ENCODE measurements around the gene KRT82.

KRT82 gene

DNA sequence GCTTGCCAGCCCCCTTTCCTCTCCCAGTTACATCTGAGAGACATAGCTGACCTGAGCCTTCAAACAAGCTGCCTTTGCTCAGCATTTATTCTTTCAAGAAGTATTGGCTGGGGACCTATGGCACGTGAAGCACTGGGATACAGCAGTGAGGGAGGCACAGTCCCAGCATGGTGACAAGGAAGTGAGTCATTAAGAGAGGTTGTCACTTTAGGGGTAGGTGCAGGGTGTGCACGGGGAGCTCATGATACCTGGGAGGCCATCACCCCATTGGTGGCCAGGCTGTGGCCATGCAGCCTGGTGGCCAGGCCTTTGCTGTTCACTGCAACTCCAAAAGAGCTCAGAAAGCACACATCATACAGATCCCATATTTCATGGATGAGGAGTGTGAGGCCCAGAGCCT, 33.7 kb upstream of the KRT82 start:
- DNase-seq (ENCODE audit: low spot score): no peak
- Mint-ChIP-seq H3K4me1 (ENCODE audit: low read depth) (no peaks in the 10 kb centered on the region), H3K9me3 (no peaks in the 10 kb centered on the region), H3K27ac (no peak overlapping the region), H3K4me3 (no peak overlapping the region), H3K27me3 (ENCODE audit: low read depth) (peaks cover 9% of the 10 kb centered on the region), H3K36me3 (ENCODE audit: low read depth) (no peaks in the 10 kb centered on the region)

DNA sequence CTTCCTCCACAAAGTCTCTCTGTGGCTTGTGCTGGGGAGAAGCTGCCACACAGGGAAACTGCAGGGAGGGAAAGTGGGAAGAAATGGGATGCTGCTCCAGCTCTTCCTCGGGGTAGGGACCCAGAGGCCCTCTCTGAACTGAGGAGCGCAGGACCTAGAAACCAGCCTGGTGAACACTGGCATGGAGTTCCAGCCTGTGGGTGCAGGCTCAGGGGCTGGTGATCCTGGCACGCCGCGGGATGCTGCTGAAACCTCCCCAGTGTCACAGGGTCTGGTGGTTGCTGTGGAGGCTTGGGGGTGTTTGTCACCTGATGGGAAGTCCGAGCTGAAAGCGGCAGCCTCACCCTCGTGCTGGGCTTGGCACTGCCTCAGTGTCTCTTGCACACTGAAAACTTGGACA, 33.3 kb upstream of the KRT82 start:
- no peak overlapping the region for H3K4me3 Mint-ChIP-seq
- H3K9me3 Mint-ChIP-seq: no peaks in the 10 kb centered on the region
- DNase-seq (ENCODE audit: low spot score): no peak
- H3K4me1 Mint-ChIP-seq (ENCODE audit: low read depth): no peaks in the 10 kb centered on the region
- H3K27me3 Mint-ChIP-seq (ENCODE audit: low read depth): peaks cover 9% of the 10 kb centered on the region
- H3K27ac Mint-ChIP-seq: no peak overlapping the region
- H3K36me3 Mint-ChIP-seq (ENCODE audit: low read depth): no peaks in the 10 kb centered on the region

DNA sequence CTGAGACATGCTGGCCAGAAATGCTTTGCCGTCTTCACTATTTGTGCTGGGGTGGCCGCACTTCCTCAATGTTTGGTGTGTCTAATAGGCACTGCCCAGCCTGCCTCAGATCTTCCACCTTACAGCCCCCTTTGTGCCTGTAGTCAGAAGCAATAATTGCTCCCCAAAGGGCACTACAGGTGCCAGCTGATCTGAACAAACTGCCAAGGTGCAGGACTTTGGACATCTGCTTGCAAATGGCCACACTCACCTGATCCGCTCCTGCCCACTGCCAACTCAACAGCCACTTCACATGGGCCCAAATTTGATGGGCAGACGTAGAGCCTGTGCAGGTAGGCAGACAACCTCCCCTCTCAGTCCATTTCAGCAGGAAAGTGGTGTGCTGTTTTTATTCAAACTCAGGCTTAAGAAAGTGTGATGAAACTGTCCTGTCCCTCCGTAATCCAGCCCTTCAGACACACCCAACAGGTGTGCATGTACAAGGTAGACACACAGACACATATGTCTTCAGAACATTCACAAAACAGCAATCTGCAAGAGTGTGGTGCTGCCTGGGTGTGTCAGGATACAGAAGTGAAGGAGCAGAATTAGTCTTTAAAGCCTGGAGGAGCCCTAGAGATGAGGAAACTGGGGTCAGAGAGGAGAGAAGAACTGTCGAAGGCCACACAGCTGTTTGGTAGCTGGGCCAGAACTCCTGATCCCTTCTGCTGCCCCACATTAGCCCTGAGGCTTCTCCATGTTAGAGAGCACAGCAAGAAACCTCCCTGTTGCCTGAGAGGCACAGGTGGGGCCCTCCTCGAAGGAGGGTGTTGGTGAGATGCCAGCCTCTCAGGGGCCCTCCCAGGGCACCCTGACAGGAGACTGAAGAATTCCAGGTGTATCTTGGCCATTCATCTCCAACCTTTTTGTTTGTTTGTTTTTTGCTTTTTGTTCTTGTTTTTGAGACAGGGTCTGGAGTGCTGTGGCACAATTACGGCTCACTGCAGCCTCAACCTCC, 32.5 kb upstream of the KRT82 start:
- no peak overlapping the region for H3K4me3 Mint-ChIP-seq
- no peaks in the 10 kb centered on the region for H3K9me3 Mint-ChIP-seq
- H3K27me3 Mint-ChIP-seq (ENCODE audit: low read depth): peaks cover 9% of the 10 kb centered on the region
- DNase-seq (ENCODE audit: low spot score): no peak
- H3K36me3 Mint-ChIP-seq (ENCODE audit: low read depth): no peaks in the 10 kb centered on the region
- no peak overlapping the region for H3K27ac Mint-ChIP-seq
- H3K4me1 Mint-ChIP-seq (ENCODE audit: low read depth): no peaks in the 10 kb centered on the region

DNA sequence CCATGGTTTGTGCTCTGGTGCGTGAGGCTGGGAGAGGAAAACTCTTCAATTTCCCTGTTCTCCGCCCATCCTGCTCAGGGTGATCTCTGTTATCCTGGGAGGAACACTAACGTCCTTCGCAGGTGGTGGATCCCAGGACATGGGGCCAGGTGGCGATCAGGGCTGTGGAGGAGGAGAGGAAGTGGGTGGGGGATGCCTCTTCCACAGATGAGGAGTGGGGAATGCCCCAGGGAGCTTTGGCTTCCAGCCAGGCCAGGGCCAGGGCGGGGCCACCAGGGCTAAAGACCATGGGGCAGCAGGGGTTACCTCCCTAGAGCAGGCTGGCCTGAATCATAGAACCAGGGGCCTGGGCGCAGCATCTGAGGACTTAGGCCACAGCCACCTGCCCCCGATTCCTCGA, 31.4 kb upstream of the KRT82 start:
- H3K36me3 Mint-ChIP-seq (ENCODE audit: low read depth): no peaks in the 10 kb centered on the region
- H3K27ac Mint-ChIP-seq: no peak overlapping the region
- DNase-seq (ENCODE audit: low spot score): no peak
- peaks cover 7% of the 10 kb centered on the region for H3K27me3 Mint-ChIP-seq (ENCODE audit: low read depth)
- no peak overlapping the region for H3K4me3 Mint-ChIP-seq
- H3K4me1 Mint-ChIP-seq (ENCODE audit: low read depth): no peaks in the 10 kb centered on the region
- H3K9me3 Mint-ChIP-seq: no peaks in the 10 kb centered on the region

DNA sequence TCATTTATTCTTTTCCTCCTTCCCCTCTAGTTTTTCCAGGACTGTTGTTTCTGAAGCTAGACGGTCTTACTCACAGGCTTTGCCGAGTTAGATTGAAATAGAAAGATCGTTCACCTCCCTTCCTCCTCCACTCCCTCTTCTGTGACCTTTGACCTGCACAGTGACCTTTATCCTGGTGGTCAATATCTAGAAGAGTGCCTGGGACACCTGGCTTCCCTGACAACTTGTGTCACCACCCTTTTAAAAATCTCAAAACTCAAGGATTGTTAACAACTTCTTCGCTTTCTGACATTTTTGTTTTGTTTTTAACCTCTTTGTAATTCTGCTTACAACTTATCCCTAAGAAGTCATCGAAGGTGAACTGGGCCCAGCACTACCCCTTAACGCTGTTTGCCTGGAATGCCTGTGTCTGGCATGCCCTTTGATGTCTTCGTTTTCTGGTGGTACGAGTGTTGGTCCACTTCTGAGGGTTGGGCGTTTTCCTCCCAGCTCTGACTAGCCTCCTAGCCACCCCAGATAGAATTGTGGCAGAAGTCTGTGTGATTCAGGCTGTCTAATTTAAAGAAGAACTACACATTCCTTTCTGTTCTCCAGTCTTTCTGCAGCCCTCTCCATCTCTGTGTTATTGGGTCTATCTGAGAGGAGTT, 30.8 kb upstream of the KRT82 start:
- H3K27me3 Mint-ChIP-seq (ENCODE audit: low read depth): peaks cover 3% of the 10 kb centered on the region
- H3K27ac Mint-ChIP-seq: no peak overlapping the region

DNA sequence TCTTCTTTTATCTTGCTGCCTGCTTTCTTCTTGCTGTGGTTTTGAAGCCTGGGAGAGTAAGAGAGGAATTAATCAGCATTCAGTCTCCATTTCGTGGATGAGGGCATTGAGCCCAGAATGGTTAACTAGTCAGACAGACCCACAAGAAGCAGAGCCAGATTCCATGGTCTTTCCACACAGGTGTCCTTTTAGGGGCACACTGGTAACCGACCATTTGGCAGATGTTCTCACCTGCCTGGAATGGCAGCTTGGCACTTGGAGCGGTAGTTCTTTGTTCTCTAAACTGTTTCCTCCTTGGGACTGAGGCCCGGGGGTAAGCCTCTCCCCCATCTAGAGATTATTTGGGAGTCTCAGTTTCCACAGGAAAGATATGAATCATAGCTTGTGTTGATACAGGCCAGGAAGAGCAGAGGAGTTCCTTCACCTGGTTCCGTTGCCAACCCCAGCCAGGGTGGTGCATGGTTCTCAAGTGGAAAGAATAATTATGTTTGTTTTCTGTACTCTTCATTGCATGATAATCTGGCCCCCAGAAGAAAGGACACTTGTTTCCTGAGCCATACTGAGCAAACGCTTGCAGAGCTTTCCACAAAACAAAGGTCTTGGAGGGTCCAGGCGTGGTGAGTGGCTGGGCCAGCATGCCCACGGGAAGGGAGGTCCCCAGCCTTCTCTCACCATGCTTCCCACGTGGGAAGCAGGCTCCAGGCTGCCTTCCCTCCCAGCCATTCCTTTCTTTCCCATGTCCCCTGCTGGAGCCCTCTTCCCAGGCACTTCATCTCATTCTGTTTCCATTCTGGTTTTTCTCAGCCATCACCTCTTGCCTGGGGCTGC, 30.1 kb upstream of the KRT82 start:
- H3K27me3 Mint-ChIP-seq (ENCODE audit: low read depth): peaks cover 1% of the 10 kb centered on the region
- H3K36me3 Mint-ChIP-seq (ENCODE audit: low read depth): no peaks in the 10 kb centered on the region
- no peak for DNase-seq (ENCODE audit: low spot score)
- no peak overlapping the region for H3K27ac Mint-ChIP-seq
- no peaks in the 10 kb centered on the region for H3K4me1 Mint-ChIP-seq (ENCODE audit: low read depth)
- no peaks in the 10 kb centered on the region for H3K9me3 Mint-ChIP-seq
- H3K4me3 Mint-ChIP-seq: no peak overlapping the region

More for the DNA sequence above, 30.8 kb upstream of the KRT82 start:
- Mint-ChIP-seq H3K36me3 (ENCODE audit: low read depth) (no peaks in the 10 kb centered on the region), H3K9me3 (no peaks in the 10 kb centered on the region), H3K4me1 (ENCODE audit: low read depth) (no peaks in the 10 kb centered on the region), H3K4me3 (no peak overlapping the region)
- no peak for DNase-seq (ENCODE audit: low spot score)

DNA sequence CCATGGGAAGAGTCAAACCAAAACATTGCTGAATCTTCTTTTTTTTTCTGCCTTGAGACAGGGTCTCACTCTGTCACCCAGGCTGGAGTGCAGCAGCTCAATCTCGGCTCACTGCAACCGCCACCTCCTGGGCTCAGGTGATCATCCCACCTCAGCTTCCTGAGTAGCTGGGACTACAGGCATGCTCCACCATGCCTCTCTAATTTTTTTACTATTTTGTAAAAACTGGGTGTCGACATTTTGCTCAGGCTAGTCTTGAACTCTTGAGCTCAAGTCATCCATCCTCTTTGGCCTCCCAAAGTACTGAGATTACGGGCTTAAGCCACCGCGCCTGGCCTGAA, 29.5 kb upstream of the KRT82 start:
- H3K4me1 Mint-ChIP-seq (ENCODE audit: low read depth): no peaks in the 10 kb centered on the region
- no peaks in the 10 kb centered on the region for H3K27me3 Mint-ChIP-seq (ENCODE audit: low read depth)
- H3K36me3 Mint-ChIP-seq (ENCODE audit: low read depth): no peaks in the 10 kb centered on the region
- no peak for DNase-seq (ENCODE audit: low spot score)
- no peak overlapping the region for H3K4me3 Mint-ChIP-seq
- H3K27ac Mint-ChIP-seq: no peak overlapping the region
- H3K9me3 Mint-ChIP-seq: no peaks in the 10 kb centered on the region

DNA sequence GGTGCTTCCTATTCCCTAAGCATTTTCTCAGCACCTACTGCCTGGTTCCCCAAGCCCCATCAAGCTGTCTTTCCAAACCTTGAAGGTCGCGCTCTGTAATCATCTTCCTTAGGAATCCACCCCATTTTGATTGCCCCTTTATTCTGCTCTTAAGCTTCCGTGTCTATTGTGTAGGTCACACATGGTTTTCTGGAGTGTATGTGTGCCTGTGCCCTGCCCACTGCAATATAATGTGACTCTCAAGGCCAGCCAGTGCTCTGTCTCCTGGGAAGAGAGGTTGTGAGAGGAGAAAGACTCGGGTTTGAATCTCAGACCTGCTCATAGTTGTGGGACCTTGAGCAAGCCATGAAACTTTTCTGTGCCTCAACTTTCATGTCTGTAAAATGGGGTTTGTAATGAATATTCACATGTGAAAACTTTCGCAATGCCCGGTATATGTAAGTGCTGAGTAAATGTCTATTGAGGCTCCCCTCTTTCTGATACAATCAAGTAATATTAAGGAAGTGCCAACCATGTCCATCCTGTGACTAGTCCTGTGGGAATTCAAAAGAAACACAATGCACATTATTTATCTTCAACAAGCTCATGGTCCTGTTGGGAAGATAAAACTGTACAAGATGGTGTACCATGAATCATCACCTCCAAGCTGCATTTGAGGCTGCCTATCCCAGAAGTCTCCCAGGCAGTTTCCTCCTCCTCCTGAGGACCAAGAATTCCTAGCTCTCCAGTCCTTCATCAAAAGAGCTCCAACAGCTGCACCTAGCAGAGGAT, 28.8 kb upstream of the KRT82 start:
- Mint-ChIP-seq H3K27ac (no peak overlapping the region), H3K36me3 (ENCODE audit: low read depth) (no peaks in the 10 kb centered on the region), H3K4me3 (no peak overlapping the region), H3K9me3 (no peaks in the 10 kb centered on the region), H3K4me1 (ENCODE audit: low read depth) (no peaks in the 10 kb centered on the region), H3K27me3 (ENCODE audit: low read depth) (no peaks in the 10 kb centered on the region)
- DNase-seq (ENCODE audit: low spot score): no peak

DNA sequence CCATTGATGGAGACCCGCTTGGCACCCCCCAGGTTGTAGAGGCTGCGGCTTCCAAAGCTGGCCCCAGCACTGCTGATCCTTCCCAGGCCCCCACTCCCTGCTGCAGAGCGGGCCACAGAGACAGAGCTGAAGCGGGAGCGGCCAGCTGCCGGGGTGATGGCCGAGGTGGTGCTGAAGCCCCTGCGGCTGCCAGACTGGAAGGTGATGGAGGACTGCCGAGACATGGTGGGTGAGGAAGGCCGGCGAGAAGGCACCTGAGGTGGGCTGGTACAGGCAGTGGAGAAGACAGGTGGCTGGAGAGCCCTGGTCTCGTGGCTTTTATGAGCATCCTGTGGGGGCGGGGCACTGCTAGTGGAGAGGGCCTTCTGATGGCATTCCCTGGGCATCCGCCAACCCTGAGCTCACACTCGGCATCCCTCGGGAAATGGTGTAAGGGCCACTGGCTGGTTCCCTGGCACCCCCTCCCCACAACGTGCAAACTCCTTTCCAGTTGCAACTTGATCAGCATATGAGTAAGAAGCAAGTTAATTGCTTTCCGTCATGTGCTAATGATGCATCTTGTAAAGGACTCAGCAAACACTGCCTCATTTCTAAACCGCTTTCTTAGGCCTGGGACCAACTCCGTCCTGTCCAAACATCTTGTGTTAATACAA, 28.1 kb upstream of the KRT82 start, which contains the start of gene KRT75:
KRT75 (minus strand) TSS at position 291 of the 653 bp plus-strand sequence; CDS start at position 224, 67 bp downstream.
- Mint-ChIP-seq H3K4me3 (no peak within 1 kb of the TSS), H3K27ac (no peak within 1 kb of the TSS), H3K4me1 (ENCODE audit: low read depth) (no peaks in the 10 kb centered on the region), H3K9me3 (no peaks in the 10 kb centered on the region), H3K36me3 (ENCODE audit: low read depth) (no peaks in the 10 kb centered on the region), H3K27me3 (ENCODE audit: low read depth) (no peaks in the 10 kb centered on the region)
- DNase-seq (ENCODE audit: low spot score): no peak

DNA sequence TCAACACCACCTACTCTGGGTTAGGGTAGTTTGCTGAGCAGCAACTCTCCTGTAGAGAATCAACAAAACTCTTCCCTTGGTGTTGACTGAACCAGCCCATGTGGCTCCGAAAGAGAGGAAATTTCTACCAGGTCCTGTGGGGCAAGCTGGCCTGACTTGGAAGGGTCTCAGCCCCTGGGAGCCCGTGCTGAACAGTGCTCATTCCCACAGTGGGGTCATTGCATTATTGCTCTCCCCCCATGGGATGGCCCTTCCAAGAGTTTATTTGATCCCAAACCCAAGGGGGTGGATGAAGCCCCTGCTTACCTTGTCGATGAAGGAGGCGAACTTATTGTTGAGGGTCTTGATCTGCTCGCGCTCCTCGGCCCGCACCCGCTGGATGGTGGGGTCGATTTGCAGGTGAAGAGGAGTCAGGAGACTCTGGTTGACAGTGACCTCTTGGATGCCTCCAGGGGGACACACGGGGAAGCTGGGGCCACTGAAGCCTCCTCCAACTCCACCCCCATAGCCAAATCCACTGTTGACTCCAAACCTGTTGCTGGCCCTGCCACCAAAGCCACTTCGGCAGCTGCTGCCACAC, 27.5 kb upstream of the KRT82 start:
- DNase-seq (ENCODE audit: low spot score): no peak
- no peaks in the 10 kb centered on the region for H3K36me3 Mint-ChIP-seq (ENCODE audit: low read depth)
- H3K9me3 Mint-ChIP-seq: no peaks in the 10 kb centered on the region
- H3K4me1 Mint-ChIP-seq (ENCODE audit: low read depth): no peaks in the 10 kb centered on the region
- no peak overlapping the region for H3K4me3 Mint-ChIP-seq
- peaks cover 5% of the 10 kb centered on the region for H3K27me3 Mint-ChIP-seq (ENCODE audit: low read depth)
- H3K27ac Mint-ChIP-seq: no peak overlapping the region

DNA sequence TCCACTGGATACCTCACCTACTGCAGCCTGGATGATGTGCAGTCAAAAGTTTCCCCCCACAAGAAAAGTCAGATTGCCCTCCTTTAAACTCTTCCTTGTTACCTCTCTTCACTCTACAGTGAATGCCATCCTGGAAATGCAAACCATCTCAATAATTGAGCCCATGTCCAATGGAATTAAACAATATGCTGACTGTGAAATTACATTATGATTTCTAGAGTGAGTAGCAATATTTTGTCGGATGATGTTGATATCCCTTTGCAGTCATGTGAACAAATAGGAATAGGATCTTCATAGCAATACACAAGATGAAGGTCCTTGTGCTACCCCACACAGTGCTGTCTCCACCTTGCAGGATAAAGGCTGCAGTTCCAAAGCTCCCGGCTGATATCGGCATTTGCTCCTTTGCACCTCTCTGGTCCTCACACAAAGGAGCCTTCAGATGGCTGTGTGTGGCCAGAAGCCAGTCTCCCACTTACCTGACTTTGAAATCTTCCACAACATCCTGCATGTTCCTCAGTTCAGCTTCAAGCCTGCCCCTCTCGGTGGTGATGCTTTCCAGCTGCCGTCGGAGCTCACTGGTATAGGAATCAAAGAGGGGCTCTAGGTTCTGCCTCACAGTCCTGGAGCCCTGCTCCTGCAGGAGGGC, 26.5 kb upstream of the KRT82 start:
- no peak for DNase-seq (ENCODE audit: low spot score)
- Mint-ChIP-seq H3K9me3 (no peaks in the 10 kb centered on the region), H3K27ac (no peak overlapping the region), H3K4me3 (no peak overlapping the region), H3K36me3 (ENCODE audit: low read depth) (no peaks in the 10 kb centered on the region), H3K27me3 (ENCODE audit: low read depth) (peaks cover 7% of the 10 kb centered on the region), H3K4me1 (ENCODE audit: low read depth) (no peaks in the 10 kb centered on the region)

DNA sequence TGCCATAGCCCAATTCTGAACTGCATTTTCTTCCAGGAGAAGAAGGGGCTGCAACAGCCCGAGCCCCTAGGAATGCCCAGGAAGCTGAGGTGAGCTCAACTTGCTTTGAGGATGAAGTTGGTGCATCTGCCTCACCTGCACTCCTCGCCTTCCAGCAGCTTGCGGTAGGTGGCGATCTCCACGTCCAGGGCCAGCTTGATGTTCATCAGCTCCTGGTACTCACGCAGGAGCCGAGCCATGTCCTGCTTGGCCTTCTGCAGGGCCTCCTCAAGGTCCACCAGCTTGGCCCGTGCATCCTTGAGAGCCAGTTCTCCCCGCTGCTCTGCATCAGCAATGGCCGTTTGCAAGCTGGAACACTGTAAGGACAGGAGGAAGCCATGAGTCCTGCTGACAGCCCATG, 22.0 kb upstream of the KRT82 start:
- no peak overlapping the region for H3K4me3 Mint-ChIP-seq
- H3K27ac Mint-ChIP-seq: no peak overlapping the region
- no peaks in the 10 kb centered on the region for H3K36me3 Mint-ChIP-seq (ENCODE audit: low read depth)
- no peak for DNase-seq (ENCODE audit: low spot score)
- H3K27me3 Mint-ChIP-seq (ENCODE audit: low read depth): peaks cover 7% of the 10 kb centered on the region
- H3K9me3 Mint-ChIP-seq: no peaks in the 10 kb centered on the region
- H3K4me1 Mint-ChIP-seq (ENCODE audit: low read depth): no peaks in the 10 kb centered on the region
